ENCODE data around the gene VTI1A.

The VTI1A gene

DNA sequence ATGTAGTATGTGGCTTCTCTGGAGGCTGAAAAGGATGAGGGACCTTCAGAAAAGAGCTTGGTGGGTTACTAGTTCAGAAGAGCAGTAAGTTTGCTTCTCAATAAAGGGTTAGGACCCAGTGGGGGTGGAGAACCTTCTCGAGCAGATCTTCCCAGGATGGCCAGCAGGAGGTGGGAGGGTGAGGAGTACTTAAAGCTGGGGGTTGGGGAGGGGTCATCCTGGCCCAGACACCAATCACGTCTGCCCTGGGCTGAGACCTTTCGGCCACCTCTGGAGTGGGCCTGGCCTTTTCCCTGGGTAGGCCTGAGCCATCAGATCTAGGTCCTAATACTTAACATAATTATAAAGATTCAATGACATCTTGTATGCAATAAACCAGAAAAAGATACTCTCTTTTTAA, 354.0 kb downstream of the VTI1A start:
- no peak for DNase-seq (ENCODE audit: low read depth in 1 of 2, low spot score in 1 of 2)

DNA sequence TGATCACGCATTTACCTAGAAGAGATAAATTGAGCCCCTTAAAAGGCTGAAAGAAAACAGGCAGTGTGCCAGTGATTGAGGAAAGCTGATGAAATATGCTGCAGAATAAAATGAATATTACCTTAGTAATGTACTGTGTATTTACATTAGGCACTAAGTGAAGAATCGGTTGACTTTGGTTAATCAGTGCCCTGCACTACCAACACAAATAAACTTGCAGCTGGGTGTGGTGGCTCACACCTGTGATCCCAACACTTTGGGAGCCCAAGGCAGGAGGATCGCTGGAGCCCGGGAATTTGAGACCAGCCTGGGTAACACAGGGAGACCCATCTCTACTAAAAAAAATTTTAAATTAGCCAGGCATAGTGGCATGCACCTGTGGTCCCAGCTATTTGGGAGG, 354.7 kb downstream of the VTI1A start:
- no peak for DNase-seq (ENCODE audit: low read depth in 1 of 2, low spot score in 1 of 2)

DNA sequence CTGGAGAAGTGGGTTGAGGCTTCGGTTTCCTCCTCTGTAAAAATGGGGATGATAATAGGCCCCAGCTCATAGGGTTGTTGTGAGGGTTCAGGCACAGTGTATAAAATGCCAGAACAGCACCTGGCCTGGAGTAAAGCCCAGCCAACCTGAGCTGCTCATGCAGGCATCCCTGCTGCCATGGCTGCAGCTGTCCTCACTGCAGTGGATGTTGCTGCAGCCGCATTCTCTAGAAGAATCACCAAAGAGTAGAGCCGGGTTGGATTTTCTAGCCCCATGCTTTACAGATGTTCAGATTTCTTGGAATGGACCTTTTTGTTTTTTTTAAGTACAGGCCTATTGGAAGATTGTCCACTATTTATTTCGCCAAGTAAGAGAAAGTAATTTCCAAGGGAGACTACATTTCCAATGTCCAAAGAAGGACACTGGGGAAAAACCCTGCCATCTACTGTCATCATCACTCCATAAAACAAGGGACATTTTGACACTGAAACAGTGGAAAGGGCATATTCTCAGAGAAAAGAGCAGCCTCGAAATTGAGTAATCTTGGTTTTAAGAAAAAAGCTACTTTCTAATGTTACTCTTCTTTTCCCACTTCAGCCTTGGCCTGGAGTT, 355.5 kb downstream of the VTI1A start:
- DNase-seq (ENCODE audit: low read depth in 1 of 2, low spot score in 1 of 2): no peak

DNA sequence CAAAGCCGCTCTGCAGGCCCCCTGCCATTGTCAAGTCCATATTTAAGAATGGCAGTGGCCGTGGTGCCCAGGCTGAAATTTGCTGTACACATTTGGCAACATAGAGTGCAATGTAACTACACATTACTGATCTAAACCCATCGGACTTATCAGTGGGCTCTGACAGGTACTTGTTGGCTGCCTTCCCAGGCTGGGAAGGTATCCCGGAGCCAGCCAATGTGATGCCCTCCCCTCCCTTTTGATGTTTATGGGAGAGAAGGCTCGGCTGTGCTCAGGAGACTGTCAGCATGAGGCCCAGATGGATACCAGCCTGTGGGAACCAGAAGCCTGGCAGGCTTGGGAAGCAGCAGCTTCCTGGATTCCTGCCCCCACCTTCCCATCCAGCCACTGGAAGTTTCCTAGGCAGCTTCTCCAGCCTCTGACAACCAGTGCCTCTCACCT, 357.0 kb downstream of the VTI1A start:
- DNase-seq (ENCODE audit: low read depth in 1 of 2, low spot score in 1 of 2): no peak

DNA sequence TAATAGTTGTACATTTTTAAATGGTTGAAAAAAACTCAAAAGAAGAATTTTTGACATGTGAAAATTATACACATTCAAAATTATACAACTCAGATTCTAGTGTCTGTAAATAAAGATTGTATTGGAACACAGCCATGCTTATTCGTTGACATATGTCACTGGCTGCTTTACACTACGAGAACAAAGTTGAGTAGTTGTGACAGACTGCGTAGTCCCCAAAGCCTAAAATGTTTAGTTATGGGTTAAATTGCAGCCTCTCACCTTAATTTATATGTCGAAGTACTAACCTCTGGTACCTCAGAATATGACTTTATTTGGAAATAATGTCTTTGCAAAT, 358.2 kb downstream of the VTI1A start:
- no peak for DNase-seq (ENCODE audit: low read depth in 1 of 2, low spot score in 1 of 2)

DNA sequence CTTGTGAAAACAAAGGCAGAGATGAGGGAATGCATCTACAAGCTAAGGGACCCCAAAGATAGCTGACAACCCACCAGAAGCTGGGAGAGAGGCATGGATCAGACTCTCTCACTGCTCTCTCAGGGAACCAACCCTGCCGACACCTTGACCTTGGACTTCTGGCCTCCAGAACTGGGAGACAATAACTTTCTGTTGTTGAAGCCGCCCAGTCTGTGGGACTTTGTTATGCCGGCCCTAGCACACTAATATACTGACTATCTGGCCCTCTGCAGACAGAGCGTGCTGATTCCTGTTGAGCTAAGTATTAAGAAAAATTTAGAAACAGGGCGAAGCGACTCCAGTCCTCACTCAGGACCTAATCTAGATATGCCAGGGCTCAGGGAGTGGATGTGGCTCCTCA, 358.7 kb downstream of the VTI1A start:
- DNase-seq (ENCODE audit: low read depth in 1 of 2, low spot score in 1 of 2): no peak

DNA sequence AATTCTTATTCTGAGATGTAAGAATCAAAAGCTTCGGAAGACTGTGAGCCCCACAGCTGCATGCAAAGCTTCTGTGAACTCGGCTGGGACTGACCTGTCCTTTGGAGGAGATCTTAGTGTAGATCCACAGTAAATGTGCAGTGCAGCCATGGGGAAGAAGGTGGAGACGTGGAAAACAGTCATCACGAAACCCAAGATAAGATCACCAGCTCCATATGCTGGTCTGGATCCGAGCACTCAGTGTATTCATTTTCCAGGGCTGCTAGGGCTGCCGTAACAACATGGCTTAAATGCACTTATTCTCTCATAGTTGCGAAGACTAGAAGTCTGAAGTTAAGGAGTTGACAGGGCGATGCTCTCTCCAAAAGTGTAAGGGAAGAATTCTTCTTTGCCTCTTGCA, 360.0 kb downstream of the VTI1A start:
- no peak for DNase-seq (ENCODE audit: low read depth in 1 of 2, low spot score in 1 of 2)

DNA sequence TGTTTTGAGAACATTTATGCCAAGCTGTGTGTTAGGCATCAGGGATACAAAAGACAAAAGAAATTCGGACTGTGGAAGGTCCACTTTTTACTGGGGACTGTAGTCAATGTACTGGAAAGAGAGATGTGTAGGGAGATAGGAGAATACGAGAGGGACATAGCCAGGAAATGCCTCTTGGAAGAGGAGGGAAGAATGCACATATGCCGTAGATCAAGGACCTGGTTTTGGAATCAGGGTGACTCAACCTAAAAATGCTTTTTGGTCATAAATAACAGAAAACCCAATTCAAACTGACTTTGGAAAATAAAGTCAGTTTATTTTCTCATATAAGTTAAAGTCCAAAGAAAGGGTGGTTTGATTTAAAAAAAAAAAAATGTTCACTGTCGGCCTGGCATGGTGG, 362.7 kb downstream of the VTI1A start:
- no peak for DNase-seq (ENCODE audit: low read depth in 1 of 2, low spot score in 1 of 2)

DNA sequence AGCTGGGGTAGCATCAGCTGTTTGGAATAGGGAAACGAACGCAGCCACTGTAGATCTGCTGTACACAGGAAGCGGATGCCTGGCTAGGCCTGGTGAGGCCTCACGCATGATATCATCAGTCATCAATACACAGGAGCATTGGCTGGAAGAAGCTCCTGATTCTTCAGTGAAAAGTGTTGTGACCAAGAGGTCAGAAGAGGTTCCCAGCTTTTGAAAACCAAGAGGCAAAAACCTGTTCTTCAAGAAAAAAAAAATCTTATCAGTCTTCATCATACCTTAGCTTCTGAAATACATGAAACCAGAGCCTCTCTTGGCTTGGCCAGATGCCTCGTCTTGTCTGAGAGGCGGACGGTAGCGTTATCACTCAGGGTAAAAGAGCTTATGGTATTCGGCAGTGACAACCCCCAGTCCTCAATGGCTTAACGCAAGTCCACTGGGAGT, 363.7 kb downstream of the VTI1A start:
- no peak for DNase-seq (ENCODE audit: low read depth in 1 of 2, low spot score in 1 of 2)

DNA sequence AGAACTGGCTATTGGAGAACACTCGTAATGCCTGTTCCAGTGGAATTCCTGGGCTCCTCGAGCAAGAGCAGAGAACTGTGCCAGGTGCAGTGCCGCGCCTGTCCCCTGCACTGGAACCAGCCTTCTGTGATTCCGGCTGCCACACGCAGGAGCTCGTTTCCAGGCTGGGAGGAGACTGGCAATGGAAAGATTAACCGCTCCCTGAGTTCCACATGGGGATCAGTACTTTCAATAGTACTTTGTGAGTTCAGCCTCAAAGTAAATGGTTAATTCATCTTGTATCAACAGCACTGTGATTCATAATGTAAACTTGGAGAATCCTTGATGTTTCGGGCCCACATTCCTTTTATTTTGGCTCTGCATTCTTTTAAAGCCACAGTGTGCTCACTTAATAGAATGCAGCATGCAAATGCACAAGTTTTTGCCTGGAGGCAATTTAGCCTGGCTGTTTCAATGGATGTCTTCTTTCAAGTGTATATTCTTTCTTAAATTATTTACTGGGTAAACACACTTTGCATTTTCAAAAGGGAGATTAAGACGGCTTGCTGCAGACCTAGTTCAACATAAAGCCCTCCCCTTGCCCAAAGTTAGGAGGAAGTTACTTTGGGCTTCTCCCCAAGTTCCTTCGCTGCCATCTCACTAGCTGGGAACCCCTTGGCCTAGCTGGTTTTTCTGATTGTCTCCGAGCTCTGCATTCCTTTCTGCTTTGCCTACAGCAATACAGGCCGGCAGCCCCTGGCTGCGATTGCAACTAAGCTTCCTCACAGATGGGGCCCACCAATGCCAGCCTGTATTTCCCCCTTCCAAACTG, 364.9 kb downstream of the VTI1A start:
- no peak for DNase-seq (ENCODE audit: low read depth in 1 of 2, low spot score in 1 of 2)

DNA sequence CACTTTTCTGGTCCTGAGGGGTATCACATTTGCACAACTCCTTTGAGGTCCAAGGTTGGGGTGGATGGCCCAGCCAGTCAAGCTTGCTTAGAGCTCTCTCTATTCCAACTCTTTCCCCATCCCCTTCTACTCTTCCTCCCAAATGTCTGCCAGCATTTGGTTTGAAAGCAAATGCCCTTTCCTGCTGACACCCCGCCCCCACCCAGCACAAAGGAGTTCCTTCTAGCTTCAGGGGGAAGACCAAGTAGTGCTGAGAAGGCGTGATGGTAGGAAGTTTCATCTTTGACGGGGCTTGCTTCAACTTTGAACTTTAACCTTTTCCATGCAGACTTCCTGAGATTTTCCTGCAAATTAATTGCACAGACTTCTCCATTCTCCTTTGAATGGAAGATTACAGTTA, 365.6 kb downstream of the VTI1A start:
- no peak for DNase-seq (ENCODE audit: low read depth in 1 of 2, low spot score in 1 of 2)

DNA sequence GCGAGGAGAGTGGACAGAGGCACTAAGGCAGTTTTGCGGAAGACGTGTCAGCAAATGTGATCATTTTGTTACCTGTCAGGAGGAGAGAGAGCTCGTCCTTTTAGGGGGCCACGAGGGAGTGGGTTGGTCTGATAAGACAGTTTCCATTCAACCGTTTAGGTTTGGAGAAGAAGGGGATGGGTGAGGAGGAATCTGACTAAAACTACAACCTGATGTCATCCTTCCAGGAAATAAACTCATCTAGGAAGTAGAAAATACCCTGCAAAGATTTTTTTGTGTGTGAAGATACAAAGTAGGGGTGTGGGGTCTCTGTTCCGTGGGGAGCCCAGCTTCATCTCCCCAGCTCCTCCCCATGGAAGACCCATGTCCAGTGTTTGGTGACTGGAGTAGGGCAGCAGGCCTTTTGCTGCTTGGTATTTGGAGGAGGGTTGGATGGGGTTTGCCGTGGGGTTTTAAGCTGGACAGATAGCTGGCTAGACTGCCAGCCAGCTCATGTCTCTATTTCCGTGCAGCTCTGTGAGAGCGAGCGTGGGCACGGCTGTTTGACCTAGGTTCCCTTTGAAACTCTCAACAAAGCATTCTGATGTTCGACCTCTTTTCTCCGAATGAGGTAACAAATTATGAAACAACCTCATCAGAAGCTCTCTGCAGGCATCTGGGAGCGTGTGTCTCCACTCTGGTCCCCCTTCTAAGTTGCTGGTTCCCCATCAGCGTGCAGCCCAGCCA, 367.0 kb downstream of the VTI1A start:
- DNase-seq (ENCODE audit: low read depth in 1 of 2, low spot score in 1 of 2): no peak

DNA sequence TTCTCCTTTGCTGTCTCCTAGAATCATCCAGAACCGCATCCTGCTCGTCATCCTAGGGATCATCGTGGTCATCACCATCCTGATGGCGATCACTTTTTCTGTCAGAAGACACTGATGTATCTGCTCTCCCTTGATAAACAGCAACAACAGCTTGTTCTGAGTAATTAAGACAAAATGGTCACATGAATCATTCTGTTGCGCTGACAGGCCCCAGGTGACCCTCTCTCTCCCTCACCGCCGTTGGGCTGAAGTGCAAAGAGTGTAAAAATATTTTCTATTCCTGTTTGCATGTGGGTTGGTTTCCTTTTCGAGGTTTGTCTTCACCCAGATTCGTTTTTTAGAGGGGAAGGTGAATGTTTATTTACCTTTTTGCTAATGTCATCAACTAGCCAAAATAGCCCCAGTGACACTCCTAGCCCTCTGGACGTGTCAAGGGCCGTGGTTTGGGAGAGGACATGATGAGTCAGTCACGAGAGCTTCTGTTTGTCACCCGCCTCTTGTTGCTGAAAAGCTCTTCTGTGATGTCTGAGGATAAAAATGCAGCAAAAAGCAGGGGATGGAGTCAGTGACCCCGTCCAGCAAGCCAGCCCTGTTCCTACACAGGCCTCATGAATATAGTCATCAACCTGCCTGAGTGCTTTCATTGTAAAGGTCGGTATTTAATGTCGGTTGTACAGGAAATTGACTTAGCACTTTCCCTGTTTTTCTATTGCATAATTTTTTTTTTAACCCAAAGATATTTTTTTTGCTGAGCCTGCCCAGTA, 368.4 kb downstream of the VTI1A start:
- no peak for DNase-seq (ENCODE audit: low read depth in 1 of 2, low spot score in 1 of 2)

DNA sequence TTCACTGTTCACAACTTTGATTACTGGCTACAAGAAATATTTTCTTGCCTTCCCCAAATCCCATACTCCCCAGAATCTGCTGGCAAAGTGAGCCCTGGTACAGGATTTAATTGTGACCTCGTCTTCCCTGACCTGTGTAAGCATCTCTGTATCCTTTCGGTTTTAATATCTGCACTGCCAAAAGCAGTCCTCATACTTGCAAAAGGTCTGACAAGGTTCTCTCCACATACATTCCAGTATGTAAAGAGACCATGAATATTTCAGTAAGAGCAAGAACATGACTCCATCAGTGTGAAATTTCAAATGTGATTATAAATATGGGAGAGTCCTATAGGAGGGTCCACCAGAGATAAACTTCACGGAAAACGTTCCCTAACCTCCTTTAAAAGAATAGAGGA, 369.0 kb downstream of the VTI1A start:
- no peak for DNase-seq (ENCODE audit: low read depth in 1 of 2, low spot score in 1 of 2)

DNA sequence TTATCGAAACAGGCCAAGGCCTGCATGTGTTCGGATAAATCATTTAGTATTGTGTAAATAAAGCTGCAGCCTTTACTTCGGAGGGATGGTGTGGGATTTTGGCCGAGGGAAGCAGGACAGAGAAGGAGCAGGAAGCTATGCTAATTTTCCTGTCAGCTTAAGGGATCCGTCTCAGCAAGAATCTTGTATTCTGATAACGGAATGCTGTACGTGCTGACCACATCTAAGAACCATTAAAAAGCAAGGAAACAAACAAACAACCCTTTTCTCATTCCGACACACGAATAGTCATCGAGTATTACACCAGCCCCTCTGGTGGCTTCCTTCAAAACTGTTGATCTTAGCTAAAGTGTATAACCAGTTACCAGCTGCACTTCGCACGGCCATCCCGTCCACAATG, 369.9 kb downstream of the VTI1A start:
- no peak for DNase-seq (ENCODE audit: low read depth in 1 of 2, low spot score in 1 of 2)

DNA sequence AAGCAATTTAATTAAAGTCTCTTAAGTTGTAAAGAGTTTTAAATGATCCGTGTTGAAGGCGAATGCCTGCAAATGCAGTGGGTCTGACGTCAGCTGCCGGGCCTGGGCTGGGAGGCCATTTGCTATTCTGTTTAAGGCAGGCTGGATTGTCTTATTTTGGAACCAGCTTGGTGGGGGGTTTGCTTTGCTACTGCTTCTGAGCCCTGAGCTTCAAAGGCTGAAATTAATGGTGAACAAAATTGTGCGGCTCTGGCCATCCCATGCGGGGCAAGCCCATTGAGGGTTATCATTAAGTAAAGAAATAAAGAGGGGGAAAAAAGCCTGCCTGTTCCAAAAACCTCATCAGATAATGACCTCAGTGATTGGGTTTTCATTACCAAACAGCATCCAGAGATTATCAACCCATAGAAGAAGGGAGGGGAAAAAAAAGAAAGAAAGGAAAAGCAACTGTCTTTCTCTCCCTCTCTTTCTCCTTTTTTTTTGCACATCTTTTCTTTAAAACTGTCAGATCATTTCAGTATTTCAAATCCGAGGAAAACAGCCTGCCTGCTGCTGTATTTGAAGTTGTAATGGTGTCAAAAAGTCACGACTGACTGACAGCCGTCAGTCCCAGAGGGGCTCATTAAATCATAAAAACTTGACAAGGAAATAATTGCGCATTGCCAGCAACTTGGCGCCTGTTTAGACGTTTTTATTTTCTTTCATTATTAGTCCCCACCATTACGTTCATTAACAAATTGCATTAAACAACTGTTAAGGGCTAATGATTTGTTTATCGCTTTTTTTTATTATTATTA, 371.2 kb downstream of the VTI1A start:
- DNase-seq (ENCODE audit: low read depth in 1 of 2, low spot score in 1 of 2): no peak

DNA sequence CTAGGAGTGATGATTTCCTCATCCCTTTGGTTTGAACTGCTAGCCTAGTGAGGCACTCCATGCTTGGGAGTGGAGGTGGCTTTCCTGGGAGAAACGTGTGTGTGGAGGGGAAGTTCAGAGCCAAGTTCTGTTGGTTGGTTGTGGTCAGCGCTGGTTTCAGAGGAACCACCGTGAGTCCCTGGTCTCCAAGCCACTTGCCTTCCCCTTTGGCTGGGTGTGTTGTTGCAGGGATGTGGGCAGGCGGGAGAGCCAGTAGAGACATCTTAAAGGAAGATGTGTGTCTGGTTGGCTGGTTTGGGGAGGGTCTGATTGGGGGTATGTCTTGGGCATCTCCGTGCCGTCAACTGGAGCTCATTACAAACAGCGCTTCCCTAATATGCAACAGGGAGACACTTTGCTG, 372.2 kb downstream of the VTI1A start:
- DNase-seq (ENCODE audit: low read depth in 1 of 2, low spot score in 1 of 2): no peak

DNA sequence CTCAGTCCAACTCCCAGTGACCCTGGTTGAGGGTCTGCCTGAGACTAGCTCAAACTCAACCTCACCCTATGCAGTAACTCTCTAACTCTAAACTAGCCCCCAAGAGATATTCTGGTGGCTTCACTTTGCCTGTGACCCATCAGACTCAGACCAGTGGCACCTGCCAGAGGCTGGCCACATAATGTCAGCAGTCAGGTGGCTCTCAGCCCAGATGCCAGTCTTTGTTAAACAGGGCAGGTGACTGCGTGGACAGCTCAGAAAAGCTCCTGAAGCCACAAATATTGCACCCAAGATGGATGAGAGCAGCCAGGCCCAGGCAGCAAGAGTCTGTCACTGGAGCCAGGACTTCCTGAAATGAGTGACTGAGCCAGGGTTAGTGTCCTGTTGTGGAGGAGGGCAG, 373.3 kb downstream of the VTI1A start:
- DNase-seq (ENCODE audit: low read depth in 1 of 2, low spot score in 1 of 2): no peak

DNA sequence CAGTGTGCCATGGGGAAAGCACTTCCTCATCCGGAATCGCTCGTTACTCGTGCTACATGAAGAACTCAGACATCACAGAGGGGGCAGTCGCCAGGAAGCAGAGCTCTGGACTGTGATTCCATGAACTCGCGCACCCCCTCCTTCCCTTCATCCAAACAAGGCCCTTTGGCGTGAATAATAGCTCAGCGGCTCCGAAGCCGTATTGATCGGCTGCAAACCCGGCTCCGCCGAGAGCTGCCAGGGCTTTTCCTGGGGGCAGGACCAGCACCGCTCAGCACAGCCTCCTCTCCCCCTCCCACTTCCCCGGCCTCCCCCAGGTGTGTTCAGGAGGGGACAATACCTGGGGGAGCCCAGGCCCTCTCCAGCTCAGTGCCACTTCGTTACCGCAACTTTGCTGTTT, 374.0 kb downstream of the VTI1A start:
- DNase-seq (ENCODE audit: low read depth in 1 of 2, low spot score in 1 of 2): no peak

DNA sequence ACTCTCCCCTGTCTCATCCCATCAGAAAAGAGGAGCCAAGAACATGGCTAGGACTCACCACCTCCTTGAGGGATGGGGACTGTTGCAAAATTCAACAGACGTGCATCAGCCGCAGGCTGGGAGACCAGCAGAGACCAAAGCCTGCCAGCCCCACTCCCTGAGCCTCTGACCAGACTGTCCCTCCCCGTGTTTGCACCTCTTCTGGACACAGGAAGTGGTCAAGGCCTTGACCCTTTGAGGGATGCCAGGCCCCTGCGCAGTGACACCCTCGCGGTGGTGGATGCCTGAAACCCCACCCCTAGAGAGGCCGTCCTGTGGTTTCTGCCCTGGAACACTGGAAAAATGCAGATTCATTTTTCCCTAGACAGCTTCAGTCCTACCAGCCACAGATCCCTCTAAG, 374.6 kb downstream of the VTI1A start:
- no peak for DNase-seq (ENCODE audit: low read depth in 1 of 2, low spot score in 1 of 2)

DNA sequence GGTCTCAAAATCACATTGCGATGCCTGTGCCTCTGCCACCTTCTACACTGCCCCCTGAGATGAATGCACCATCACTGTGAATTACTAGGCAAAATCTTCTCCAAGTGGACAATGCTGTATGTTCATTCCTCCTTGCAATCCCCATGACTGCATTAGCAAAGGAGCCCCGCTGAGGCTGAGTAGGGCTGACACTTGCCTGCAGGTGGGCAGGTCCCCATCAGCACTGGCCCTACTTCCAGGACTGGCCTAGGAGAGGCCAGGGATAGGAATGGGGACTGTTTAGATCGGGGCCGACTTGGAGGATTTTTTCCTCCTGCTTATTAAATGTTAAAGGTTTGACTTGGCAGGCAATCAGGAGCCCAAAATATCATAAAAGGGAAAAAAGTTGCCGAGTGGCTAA, 376.0 kb downstream of the VTI1A start:
- no peak for DNase-seq (ENCODE audit: low read depth in 1 of 2, low spot score in 1 of 2)

Data from activated CD4-positive, alpha-beta T cell treated with anti-CD3 and anti-CD28 coated beads, Interleukin-2, amount 50 U/mL, for 24 hours (primary cell).